ENCODE data around the gene DUOXA2. TPM values are rescaled to one million over a fixed set of nuclear protein-coding genes. Genes with fewer than 3 reads are reported as not detected.

The DUOXA2 gene
- polyA plus RNA-seq, 2 of the 4 experiments (the other 2 are of a cell fraction) = not detected

GRCh38 chr15:45087513-45087912 lies 26.6 kb upstream of the DUOXA2 start (continued):
- TF ChIP-seq ZNF302 (CRISPR knock-in tag; IDR thresholded peaks at IDR 0.05) = no peak
- TF ChIP-seq CHD4 (IDR thresholded peaks at IDR 0.05; ENCODE audit: borderline replicate concordance) = no peak

- 73% methylated on average over 10 of the region's 10 CpGs for WGBS (ENCODE audit: missing lambda C conversion rate)
- Histone ChIP-seq H3K4me3 (no peak overlapping the region), H3K27ac (no peak overlapping the region), H3K4me1 (peaks cover 4% of the 10 kb centered on the region; the same call in 1 of the 3 replicates), H3K4me2 (no peak overlapping the region), H3K9me3 (no peaks in the 10 kb centered on the region)
- no peak for DNase-seq (ENCODE audit: low read depth in 1 of 2, low spot score in 1 of 2)
- FAIRE-seq = no peak
- TF ChIP-seq HMGXB4 (CRISPR knock-in tag; IDR thresholded peaks at IDR 0.05; ENCODE audit: borderline replicate concordance) (no peak), CTCF (IDR thresholded peaks at IDR 0.05) (no peak), GATA3 (IDR thresholded peaks at IDR 0.05; ENCODE audit: borderline replicate concordance) (no peak), POLR2AphosphoS2 (conservative IDR thresholded peaks at IDR 0.05; ENCODE audit: low read length) (no peak), ESRRA (IDR thresholded peaks at IDR 0.05; ENCODE audit: borderline replicate concordance, low read length) (no peak), RCOR1 (IDR thresholded peaks at IDR 0.05; ENCODE audit: low read depth, low read length) (no peak), NPAS2 (CRISPR knock-in tag; IDR thresholded peaks at IDR 0.05; ENCODE audit: borderline replicate concordance) (no peak), POLR2A (IDR thresholded peaks at IDR 0.05; ENCODE audit: low read length) (no peak), CHD2 (IDR thresholded peaks at IDR 0.05; ENCODE audit: low read length, partially characterized antibody) (no peak), EHMT2 (IDR thresholded peaks at IDR 0.05; ENCODE audit: low read depth) (no peak), E2F6 (IDR thresholded peaks at IDR 0.05; ENCODE audit: borderline replicate concordance, low read depth) (no peak), TP53 (CRISPR knock-in tag; IDR thresholded peaks at IDR 0.05) (no peak), ELK1 (IDR thresholded peaks at IDR 0.05; ENCODE audit: low read depth, low read length) (no peak), HOXB13 (CRISPR knock-in tag; IDR thresholded peaks at IDR 0.05; ENCODE audit: low read depth) (no peak), CBX2 (IDR thresholded peaks at IDR 0.05; ENCODE audit: borderline replicate concordance, low read depth) (no peak)
- no peak for ATAC-seq
- ChIA-PET POLR2A (interaction anchor here (1.8 kb wide), 1 partner anchor 66 kb away, joined by 5 read pairs; the partner anchor contains the start of gene SORD), CTCF (interaction anchor here (0.5 to 1.3 kb wide), 3 partner anchors 25 to 1059 kb away, joined by 4 read pairs; partner anchors contain the start of genes DUOX2 and DUOXA2)
These were observed 25.1 kb upstream of the DUOXA2 start for GRCh38 chr15:45088801-45089711.
